ENCODE measurements around the gene CBX5. TPM values are rescaled to one million over a fixed set of nuclear protein-coding genes. Genes with fewer than 3 reads are reported as not detected.

The CBX5 gene
- total and polyA plus RNA-seq, 9 of the 15 experiments (the other 6 are each of a cell fraction or from before 2014, with no cell fraction given): 32.6 to 102 (median 59.2) TPM

DNA sequence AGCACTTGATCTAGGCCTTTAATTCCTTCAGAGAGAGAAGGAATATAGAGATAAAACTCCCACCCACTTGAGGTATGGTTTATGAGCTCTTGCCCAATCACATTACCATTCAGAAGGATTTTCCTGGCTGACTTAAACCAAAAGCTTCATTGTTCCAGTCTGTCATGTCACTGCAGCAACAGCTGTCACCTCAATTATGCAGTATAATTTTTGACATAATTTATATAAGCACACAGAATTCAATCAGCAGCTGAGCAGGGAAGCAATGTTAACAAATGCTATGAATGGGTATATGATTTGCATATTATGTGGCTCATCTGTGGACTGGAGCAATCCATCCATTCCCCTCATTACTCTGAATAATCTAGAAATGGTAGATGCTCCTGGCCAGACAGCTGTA lies 40.3 kb downstream of the CBX5 start:
- no peak overlapping the region for H3K27ac ChIP-seq (ENCODE audit: extremely low read depth, low read depth, low read length)
- FAIRE-seq (no peak), ATAC-seq (no peak), DNase-seq (ENCODE audit: extremely low read depth in 1 of 4, low spot score in 3 of 4) (no peak)
- H3K4me2 ChIP-seq (ENCODE audit: insufficient read depth, low read length): no peak overlapping the region
- no peaks in the 10 kb centered on the region for H3K9me1 ChIP-seq (ENCODE audit: control insufficient read depth, insufficient read depth, low read length)
- H3K9ac ChIP-seq (ENCODE audit: insufficient read depth in 1 of 2, low read depth in 2 of 2, low read length in 2 of 2): no peak overlapping the region
- H3K27me3 ChIP-seq (ENCODE audit: control insufficient read depth in 2 of 2, insufficient read depth in 2 of 2, low read length in 2 of 2): no peaks in the 10 kb centered on the region
- no peaks in the 10 kb centered on the region for H3K9me3 ChIP-seq (replicated peaks; ENCODE audit: control insufficient read depth, insufficient read depth, low read depth, low read length)
- BruUV-seq (replicated peaks): no TSS peak
- TF ChIP-seq DACH1 (IDR thresholded peaks at IDR 0.05; ENCODE audit: partially characterized antibody): no peak
- TF ChIP-seq KLF10 (CRISPR knock-in tag; IDR thresholded peaks at IDR 0.05): no peak
- TF ChIP-seq, protein P1, sequence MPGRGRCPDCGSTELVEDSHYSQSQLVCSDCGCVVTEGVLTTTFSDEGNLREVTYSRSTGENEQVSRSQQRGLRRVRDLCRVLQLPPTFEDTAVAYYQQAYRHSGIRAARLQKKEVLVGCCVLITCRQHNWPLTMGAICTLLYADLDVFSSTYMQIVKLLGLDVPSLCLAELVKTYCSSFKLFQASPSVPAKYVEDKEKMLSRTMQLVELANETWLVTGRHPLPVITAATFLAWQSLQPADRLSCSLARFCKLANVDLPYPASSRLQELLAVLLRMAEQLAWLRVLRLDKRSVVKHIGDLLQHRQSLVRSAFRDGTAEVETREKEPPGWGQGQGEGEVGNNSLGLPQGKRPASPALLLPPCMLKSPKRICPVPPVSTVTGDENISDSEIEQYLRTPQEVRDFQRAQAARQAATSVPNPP (IDR thresholded peaks at IDR 0.05; ENCODE audit: borderline replicate concordance, insufficient read depth, insufficient read length): no peak
- no peak for TF ChIP-seq BHLHE40 (IDR thresholded peaks at IDR 0.05; ENCODE audit: low read length)
- no peaks in the 10 kb centered on the region for H3K79me2 ChIP-seq (ENCODE audit: control insufficient read depth, insufficient read depth, low read length)
- intact Hi-C loops (cut with micrococcal nuclease): no loop called here
- peaks cover 56% of the 10 kb centered on the region for H3K36me3 ChIP-seq (ENCODE audit: control insufficient read depth, insufficient read depth, low read length)
- H3K4me1 ChIP-seq (replicated peaks in 1 of 2; ENCODE audit: control insufficient read depth in 2 of 2, insufficient read depth in 2 of 2, low read length in 2 of 2): peaks cover 4 to 10% of the 10 kb centered on the region in 2 experiments; a peak in 3 of 5 replicates
- in situ Hi-C loops (cut with MboI): no loop called here
- ChIA-PET CTCF (ENCODE audit: low intra/inter-chr PET ratio) (no interaction called here), POLR2A (interaction anchor here (6.4 kb wide), 1 partner anchor 11 kb away, joined by 31 read pairs; no protein-coding TSS in a partner anchor)
- no peak overlapping the region for H3K4me3 ChIP-seq
- H4K20me1 ChIP-seq (replicated peaks; ENCODE audit: control insufficient read depth, insufficient read depth, low read length): no peaks in the 10 kb centered on the region
- no peak overlapping the region for H2AFZ ChIP-seq (ENCODE audit: low read depth, low read length)

GRCh38 chr12:54238531-54238930 lies 41.4 kb downstream of the CBX5 start:
- no TSS peak for BruUV-seq (replicated peaks)
- H3K4me2 ChIP-seq (ENCODE audit: insufficient read depth, low read length): no peak overlapping the region
- no peaks in the 10 kb centered on the region for H3K79me2 ChIP-seq (ENCODE audit: control insufficient read depth, insufficient read depth, low read length)
- 80% methylated on average over 1 of the region's 1 CpG for WGBS (ENCODE audit: insufficient coverage, low coverage, missing lambda C conversion rate)
- H3K9me1 ChIP-seq (ENCODE audit: control insufficient read depth, insufficient read depth, low read length): no peaks in the 10 kb centered on the region
- POLR2A ChIA-PET: interaction anchor here (0.6 to 6.4 kb wide), 6 partner anchors 8 to 47 kb away, joined by 3 to 31 read pairs (median 3); no protein-coding TSS in a partner anchor
- intact Hi-C loops (cut with micrococcal nuclease) (no loop called here), in situ Hi-C loops (cut with MboI) (no loop called here)
- no peak overlapping the region for H3K27ac ChIP-seq (ENCODE audit: extremely low read depth, low read depth, low read length)
- peaks cover 4 to 10% of the 10 kb centered on the region in 2 experiments; a peak in 3 of 5 replicates for H3K4me1 ChIP-seq (replicated peaks in 1 of 2; ENCODE audit: control insufficient read depth in 2 of 2, insufficient read depth in 2 of 2, low read length in 2 of 2)
- DNase-seq (ENCODE audit: extremely low read depth in 1 of 4, low spot score in 3 of 4) (no peak), ATAC-seq (peak; percentile 32; the same call in 1 of the 3 replicates), FAIRE-seq (no peak)
- H2AFZ ChIP-seq (ENCODE audit: low read depth, low read length): no peak overlapping the region
- H3K9ac ChIP-seq (ENCODE audit: insufficient read depth in 1 of 2, low read depth in 2 of 2, low read length in 2 of 2): no peak overlapping the region
- no peaks in the 10 kb centered on the region for H3K27me3 ChIP-seq (ENCODE audit: control insufficient read depth in 2 of 2, insufficient read depth in 2 of 2, low read length in 2 of 2)
- H3K36me3 ChIP-seq (ENCODE audit: control insufficient read depth, insufficient read depth, low read length): peaks cover 48% of the 10 kb centered on the region
- H3K9me3 ChIP-seq (replicated peaks; ENCODE audit: control insufficient read depth, insufficient read depth, low read depth, low read length): no peaks in the 10 kb centered on the region
- H4K20me1 ChIP-seq (replicated peaks; ENCODE audit: control insufficient read depth, insufficient read depth, low read length): no peaks in the 10 kb centered on the region
- no peak overlapping the region for H3K4me3 ChIP-seq
- CTCF ChIA-PET (ENCODE audit: low intra/inter-chr PET ratio): no interaction called here
- TF ChIP-seq, protein P2, sequence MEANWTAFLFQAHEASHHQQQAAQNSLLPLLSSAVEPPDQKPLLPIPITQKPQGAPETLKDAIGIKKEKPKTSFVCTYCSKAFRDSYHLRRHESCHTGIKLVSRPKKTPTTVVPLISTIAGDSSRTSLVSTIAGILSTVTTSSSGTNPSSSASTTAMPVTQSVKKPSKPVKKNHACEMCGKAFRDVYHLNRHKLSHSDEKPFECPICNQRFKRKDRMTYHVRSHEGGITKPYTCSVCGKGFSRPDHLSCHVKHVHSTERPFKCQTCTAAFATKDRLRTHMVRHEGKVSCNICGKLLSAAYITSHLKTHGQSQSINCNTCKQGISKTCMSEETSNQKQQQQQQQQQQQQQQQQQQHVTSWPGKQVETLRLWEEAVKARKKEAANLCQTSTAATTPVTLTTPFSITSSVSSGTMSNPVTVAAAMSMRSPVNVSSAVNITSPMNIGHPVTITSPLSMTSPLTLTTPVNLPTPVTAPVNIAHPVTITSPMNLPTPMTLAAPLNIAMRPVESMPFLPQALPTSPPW (CRISPR knock-in tag; IDR thresholded peaks at IDR 0.05): no peak
- no peak for TF ChIP-seq ARID3B (CRISPR knock-in tag; IDR thresholded peaks at IDR 0.05; ENCODE audit: borderline replicate concordance)
- TF ChIP-seq CBFB (CRISPR knock-in tag; IDR thresholded peaks at IDR 0.05): no peak
- TF ChIP-seq FOXA1 (IDR thresholded peaks at IDR 0.05; ENCODE audit: borderline replicate concordance): no peak
- TF ChIP-seq ZNF589 (CRISPR knock-in tag; IDR thresholded peaks at IDR 0.05; ENCODE audit: low read depth): no peak
- no peak for TF ChIP-seq CBFA2T2 (conservative IDR thresholded peaks at IDR 0.05)
- no peak for TF ChIP-seq SMARCA4 (IDR thresholded peaks at IDR 0.05)
- TF ChIP-seq GTF2F1 (IDR thresholded peaks at IDR 0.05; ENCODE audit: low read depth, low read length): no peak
- no peak for TF ChIP-seq TEAD2 (tag; IDR thresholded peaks at IDR 0.05)
- TF ChIP-seq COPS2 (conservative IDR thresholded peaks at IDR 0.05): no peak
- no peak for TF ChIP-seq ZNF354B (CRISPR knock-in tag; IDR thresholded peaks at IDR 0.05)
